Motor neuron (in vitro differentiated cells): ENCODE measurements around the gene ARAP3. TPM values are rescaled to one million over a fixed set of nuclear protein-coding genes. Genes with fewer than 3 reads are reported as not detected.

Experiments
- ATAC-seq, 8 experiments: fragments of 200-7000 bp; cut with Tn5 transposase; replicated peaks in 6 of 8; 2 replicates each; pipeline ENCODE4 v1.8.0; 2021; ENCODE audit warnings: mild to moderate bottlenecking in 8 of 8, moderate library complexity in 8 of 8
- H3K27ac ChIP-seq, 2 donors: fragments of 250-450 bp; sonication (Bioruptor Pico); 2 replicates each; pipeline ENCODE4 v1.9.0; 2021; ENCODE audit warnings: antibody characterized with exemption in 2 of 2, mild to moderate bottlenecking in 2 of 2, moderate library complexity in 1 of 2
- H3K4me1 ChIP-seq, 2 donors: fragments of 250-450 bp; sonication (Bioruptor Pico); replicated peaks in 1 of 2; 2 replicates each; pipeline ENCODE4 v1.6.1; 2021; ENCODE audit warnings: antibody characterized with exemption in 2 of 2, mild to moderate bottlenecking in 2 of 2, moderate library complexity in 1 of 2
- H3K4me3 ChIP-seq, 5 donors: fragments of 250-450 bp; sonication (Bioruptor Pico); 2 replicates each; pipeline ENCODE4 v1.9.0; 2021; ENCODE audit warnings: antibody characterized with exemption in 5 of 5, mild to moderate bottlenecking in 5 of 5, moderate library complexity in 4 of 5
- WGBS, 10 experiments: fragments of 450-650 bp; shearing (Covaris generic); methylation state at CpG; one replicate each; pipeline ENCODE4 v1.0.0; 2022; 5-methylcytosine and 5-hydroxymethylcytosine counted together
- in situ Hi-C, 9 experiments: fragments of 400-800 bp; cut with MboI; loops; one replicate each; pipeline ENCODE4 v1.15.0; 2021; ENCODE audit warnings: low sequenced_read_pairs in 9 of 9, low pct_unique_long_range_greater_than_20kb in 2 of 9; ENCODE audit not compliant: unreplicated experiment in 9 of 9
- total RNA-seq, 8 experiments: library from RNA; unstranded; fragments of 300-600 nt; gene quantifications; 2 replicates each; pipeline versions ENCODE4 v1.2.3 to v1.2.4, GENCODE V29; 2022

Gene ARAP3
- total RNA-seq, 8 experiments from 2014 or later: 0.58 to 5.6 (median 2.7) TPM

DNA sequence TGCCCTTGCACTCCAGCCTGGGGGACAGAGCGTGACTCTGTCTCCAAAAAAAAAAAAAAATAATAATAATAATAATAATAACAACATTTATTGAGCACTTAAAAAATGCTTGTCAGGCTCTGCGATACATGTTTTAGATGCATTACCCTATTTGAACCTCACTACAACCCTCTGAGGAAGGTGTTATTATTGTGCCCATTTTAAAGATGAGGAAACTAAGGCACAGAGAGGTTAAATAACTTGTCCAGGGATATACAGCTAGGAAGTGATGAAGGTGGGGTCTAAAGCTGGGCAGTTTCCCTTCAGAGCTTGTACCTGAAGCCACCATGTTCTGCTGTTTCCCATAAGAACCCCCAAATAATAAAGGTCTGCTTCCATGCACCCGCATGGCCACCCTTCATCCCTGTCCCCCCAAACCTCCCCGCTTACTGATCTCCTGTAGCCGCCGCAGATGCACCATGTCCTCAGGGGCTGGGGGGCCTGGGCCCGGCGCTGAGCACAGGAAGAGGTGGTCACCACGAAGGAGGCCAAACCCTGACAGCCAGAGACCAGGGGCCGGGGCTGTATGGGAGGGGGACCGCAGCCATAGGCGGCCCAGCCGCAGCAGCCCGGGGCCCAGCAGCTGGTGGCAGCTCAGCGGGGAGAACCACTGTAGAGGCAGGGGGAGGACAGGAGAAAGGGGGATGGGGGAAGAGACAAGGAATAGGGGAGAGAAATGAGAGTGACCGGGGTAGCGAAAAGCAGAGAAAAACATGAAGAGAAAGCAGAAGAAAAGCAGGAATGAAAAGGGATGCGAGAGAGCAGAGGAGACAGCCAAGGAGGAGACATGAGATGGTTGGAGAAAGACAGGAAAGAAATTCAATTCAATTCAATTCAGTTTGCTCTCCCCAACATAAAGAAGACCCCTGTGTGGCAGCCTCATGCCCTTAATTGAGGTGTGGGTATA, 15.8 kb downstream of the ARAP3 start:
- Histone ChIP-seq H3K4me1 (no peaks in the 10 kb centered on the region), H3K4me3 (no peak overlapping the region), H3K27ac (no peak overlapping the region)
- no peak for ATAC-seq
- in situ Hi-C loops: loop anchor here in 1 of 9 experiments (25.0 kb wide), 1 partner anchor 471 kb away; no protein-coding TSS in a partner anchor
- 73 to 100% (median 94%) methylated on average over 2 to 6 of the region's 18 CpGs; no CpG with 5 or more reads in 1 of the 10 experiments for WGBS, 10 experiments

DNA sequence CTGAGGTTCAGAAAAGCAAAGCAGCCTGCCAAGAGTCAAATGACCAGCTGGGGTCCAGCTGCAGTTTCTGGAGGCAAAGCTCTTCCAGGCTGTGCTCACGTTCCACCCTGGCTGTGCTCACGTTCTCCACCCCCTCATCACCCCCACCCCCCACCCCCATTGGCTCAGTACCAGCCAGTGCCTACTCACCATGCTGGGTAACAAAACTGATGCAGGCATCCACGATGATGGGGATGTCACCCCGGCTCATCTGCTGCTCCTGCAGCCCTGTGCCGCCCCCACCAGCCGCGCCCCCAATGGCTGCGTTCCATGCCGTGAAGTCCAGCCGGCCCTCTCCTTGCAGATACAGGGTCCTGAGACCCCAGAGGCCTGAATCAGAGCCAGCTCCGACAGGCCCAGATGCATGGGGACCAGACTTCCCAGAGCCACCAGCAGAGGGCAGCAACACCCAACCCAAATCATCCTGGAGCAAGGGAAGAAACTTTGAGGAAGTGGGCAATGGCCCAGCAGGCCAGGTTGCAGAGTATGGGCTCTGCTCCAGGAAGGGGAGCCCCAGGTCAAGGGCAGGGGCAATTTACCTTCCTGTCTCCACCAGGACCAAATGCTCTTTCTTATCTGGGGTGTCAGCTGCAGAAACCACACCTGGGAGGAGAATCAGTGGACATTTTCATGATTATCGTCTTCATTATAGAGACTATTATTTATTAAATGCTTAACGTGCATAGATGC, 17.1 kb downstream of the ARAP3 start:
- Histone ChIP-seq H3K27ac (no peak overlapping the region), H3K4me1 (no peaks in the 10 kb centered on the region), H3K4me3 (no peak overlapping the region)
- in situ Hi-C loops: loop anchor here in 1 of 9 experiments (25.0 kb wide), 1 partner anchor 472 kb away; no protein-coding TSS in a partner anchor
- ATAC-seq: peak; percentile 80 to 99 (median 90)
- WGBS, 10 experiments: 0 to 100% (median 64%) methylated on average over 1 to 5 of the region's 13 CpGs; no CpG with 5 or more reads in 1 of the 10 experiments

DNA sequence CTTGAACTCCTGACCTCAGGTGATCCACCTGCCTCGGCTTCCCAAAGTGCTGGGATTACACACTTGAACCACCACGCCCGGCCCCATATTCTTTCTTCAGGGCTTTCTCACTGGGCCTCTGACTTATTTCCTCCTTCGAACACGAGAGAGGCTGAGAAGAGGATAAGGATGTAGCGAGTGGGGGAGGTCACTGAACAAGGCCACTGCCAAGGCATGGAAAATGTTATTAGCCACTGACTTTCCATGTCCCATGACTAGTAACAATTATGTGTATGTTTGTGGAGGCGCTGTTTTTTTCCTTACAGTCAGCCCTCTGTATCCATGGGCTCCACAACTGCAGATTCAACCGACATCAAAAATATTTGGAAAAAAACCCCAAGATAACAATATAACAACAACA, 18.5 kb downstream of the ARAP3 start:
- Histone ChIP-seq H3K4me3 (no peak overlapping the region), H3K27ac (no peak overlapping the region), H3K4me1 (no peaks in the 10 kb centered on the region)
- no peak for ATAC-seq
- WGBS, 10 experiments: 75 to 97% (median 89%) methylated on average over 1 to 8 of the region's 8 CpGs; no CpG with 5 or more reads in 1 of the 10 experiments
- in situ Hi-C loops: loop anchor here in 1 of 9 experiments (25.0 kb wide), 1 partner anchor 474 kb away; no protein-coding TSS in a partner anchor

DNA sequence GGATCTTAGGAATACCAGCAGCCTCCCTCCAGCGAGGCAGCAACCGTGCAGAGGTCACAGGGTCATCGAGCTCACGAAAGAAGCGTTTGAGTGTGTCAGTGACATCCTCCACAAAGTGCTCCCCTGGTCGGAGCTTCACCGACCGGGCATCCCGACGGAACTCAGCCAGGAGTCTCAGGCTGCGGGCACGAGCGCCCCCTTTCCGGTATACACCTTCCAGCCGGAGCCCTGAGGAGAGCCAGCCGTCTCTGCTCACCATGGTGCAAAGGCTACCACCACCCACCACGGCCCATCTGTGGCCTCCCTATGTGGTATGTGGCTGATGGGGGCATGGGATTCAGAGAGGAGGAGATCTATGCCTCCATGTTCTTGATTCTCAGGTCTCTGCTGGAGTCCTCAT, 20.0 kb downstream of the ARAP3 start:
- 75 to 90% methylated on average over 2 to 8 of the region's 17 CpGs; no CpG with 5 or more reads in 8 of the 10 experiments for WGBS, 10 experiments
- H3K4me3 ChIP-seq: no peak overlapping the region
- in situ Hi-C loops: loop anchor here in 1 of 9 experiments (25.0 kb wide), 1 partner anchor 475 kb away; no protein-coding TSS in a partner anchor
- no peaks in the 10 kb centered on the region for H3K4me1 ChIP-seq
- no peak overlapping the region for H3K27ac ChIP-seq
- ATAC-seq: no peak

DNA sequence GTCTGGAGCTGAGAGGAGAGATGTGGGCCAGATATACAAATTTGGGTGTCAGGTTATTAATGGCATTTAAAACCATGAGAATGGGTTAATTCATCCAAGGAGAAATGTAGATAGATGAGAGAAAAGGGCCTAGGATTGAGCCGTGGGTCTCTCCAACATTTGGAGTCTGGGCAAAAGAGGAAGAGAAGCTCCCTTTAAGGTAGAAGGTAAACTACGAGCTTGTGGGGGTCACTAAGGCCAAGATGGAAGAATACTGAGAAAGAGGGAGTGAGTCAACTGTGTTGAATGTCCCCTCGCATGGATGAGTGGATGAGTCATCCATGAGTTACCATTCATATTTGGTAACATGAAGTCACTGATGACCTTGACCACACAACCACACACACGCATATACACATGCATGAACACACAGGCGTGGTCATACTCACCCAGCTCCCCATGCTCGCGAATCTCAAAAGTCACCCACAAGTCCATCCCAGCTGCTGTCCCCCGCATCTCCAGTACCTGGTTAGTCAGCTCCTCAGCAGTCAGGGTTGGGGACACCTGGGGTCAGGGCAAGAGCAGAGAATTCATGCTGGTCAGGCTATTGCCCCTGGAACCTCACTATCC, 24.0 kb downstream of the ARAP3 start:
- 0 to 96% (median 71%) methylated on average over 1 to 5 of the region's 8 CpGs; no CpG with 5 or more reads in 1 of the 10 experiments for WGBS, 10 experiments
- in situ Hi-C loops: loop anchor here in 1 of 9 experiments (25.0 kb wide), 1 partner anchor 479 kb away; no protein-coding TSS in a partner anchor
- ATAC-seq: peak in 7 of 8 experiments; percentile 78 to 88 (median 86)
- H3K4me1 ChIP-seq: no peaks in the 10 kb centered on the region
- H3K4me3 ChIP-seq: no peak overlapping the region
- H3K27ac ChIP-seq: peak overlapping the region in 1 of 2 donors; percentile 53

DNA sequence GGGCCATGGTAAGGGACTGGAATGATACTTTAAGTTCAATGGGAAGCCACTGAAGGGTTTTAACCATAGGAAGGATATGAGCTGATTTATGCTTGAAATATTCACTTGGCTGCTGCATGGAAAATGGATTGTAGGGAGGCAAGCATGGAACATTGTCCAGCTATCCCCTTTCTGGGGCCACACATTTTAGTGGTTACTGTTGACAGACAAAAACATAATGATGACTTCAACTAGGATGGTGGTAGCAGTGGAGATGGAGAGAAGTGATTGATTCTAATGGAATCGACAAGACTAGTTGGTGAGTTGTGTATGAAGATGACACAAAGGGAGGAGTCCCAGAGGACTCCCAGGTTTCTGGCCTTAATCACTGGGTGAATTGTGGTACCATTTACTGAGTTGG, 24.6 kb downstream of the ARAP3 start:
- Histone ChIP-seq H3K4me1 (no peaks in the 10 kb centered on the region), H3K4me3 (no peak overlapping the region), H3K27ac (no peak overlapping the region)
- ATAC-seq: no peak
- in situ Hi-C loops: loop anchor here in 1 of 9 experiments (25.0 kb wide), 1 partner anchor 480 kb away; no protein-coding TSS in a partner anchor
- WGBS, 10 experiments: 56 to 100% (median 76%) methylated on average over 1 of the region's 1 CpG; no CpG with 5 or more reads in 4 of the 10 experiments

DNA sequence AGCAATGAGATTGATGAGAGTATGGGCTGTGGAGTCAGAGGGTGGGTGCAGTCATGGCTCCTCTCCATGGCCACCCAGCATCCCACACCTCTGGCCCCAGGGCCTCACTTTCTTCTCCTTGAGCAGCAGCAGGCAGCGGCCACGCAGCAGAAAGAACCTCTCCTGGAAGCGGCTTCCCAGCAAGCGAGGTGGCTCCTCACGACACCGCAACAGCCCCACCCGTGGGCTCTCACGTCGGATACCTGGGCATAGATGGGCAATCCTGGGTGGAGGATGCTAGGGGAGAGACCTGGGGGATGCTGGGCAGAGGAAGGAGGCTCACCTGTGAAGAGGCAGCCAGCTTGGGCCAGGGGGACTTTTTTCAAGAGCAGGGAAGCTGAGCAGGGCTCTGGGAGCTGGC, 25.6 kb downstream of the ARAP3 start:
- no peak overlapping the region for H3K4me3 ChIP-seq
- ATAC-seq: no peak
- in situ Hi-C loops: loop anchor here in 1 of 9 experiments (25.0 kb wide), 1 partner anchor 481 kb away; no protein-coding TSS in a partner anchor
- no peaks in the 10 kb centered on the region for H3K4me1 ChIP-seq
- WGBS, 10 experiments: 100% methylated on average over 1 to 2 of the region's 9 CpGs; no CpG with 5 or more reads in 7 of the 10 experiments
- H3K27ac ChIP-seq: no peak overlapping the region

DNA sequence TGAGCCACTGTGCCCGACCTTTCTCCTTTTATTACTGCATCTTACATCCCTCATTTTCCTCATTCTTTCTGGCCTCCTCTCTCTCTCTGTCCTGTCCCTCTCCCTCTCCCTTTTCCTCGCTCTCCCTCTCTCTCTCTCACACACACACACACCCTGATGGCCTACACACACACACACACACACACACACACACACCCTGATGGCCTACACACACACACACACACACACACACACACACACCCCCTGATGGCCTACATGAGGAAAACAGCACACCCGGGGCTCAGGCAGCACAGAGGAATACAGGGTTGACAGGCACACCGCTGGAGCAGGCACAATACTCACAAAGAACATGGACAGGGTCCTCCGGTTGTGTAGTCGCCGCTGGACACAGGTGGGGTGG, 27.0 kb downstream of the ARAP3 start:
- peaks cover 0 to 5% of the 10 kb centered on the region in 2 donors for H3K4me1 ChIP-seq
- in situ Hi-C loops: loop anchor here in 1 of 9 experiments (25.0 kb wide), 1 partner anchor 482 kb away; no protein-coding TSS in a partner anchor
- no peak overlapping the region for H3K4me3 ChIP-seq
- H3K27ac ChIP-seq: no peak overlapping the region
- no peak for ATAC-seq
- WGBS, 10 experiments: 29 to 86% (median 68%) methylated on average over 1 to 3 of the region's 7 CpGs; no CpG with 5 or more reads in 2 of the 10 experiments

DNA sequence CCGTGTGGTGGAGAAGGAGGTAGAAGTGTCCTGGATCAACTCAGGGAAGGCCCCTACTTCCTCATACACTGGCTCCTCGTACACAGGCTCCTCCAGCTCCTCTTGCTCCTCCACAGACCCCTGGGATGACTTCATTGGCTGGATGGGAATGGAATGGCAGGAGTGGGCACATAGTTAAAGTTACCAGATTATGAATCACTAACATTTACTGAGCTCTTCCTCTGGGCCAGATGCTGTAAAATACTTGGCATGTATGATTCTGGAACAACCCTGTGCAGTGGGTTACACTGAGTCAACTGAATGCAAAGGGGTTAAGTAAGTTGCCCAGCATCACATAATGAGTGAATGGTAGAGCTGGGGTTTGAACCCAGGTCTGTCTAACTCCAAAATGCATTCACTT, 27.7 kb downstream of the ARAP3 start:
- in situ Hi-C loops: loop anchor here in 1 of 9 experiments (25.0 kb wide), 1 partner anchor 483 kb away; no protein-coding TSS in a partner anchor

DNA sequence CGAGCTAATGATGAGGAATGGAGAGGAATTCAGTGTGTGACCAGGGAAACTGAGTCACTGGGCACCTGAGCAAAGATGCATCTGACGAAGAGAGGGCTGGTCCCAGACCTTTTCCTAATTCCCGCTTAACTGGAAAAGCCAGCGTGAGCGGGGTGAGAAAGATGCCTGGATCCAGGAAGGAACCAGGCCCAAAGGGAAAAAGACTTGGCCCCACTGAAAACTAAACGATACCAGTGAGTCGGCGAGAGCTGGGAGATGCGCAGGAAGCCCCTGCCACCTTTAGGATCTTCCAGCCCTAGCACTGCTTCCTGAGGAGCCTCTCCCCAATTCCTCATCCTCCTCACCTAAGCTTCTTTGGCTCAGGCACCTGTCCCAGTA, 30.3 kb downstream of the ARAP3 start:
- Histone ChIP-seq H3K4me3 (peak overlapping the region; percentile 45 to 57 (median 55)), H3K4me1 (peaks cover 0 to 13% of the 10 kb centered on the region in 2 donors), H3K27ac (no peak overlapping the region)
- WGBS, 10 experiments: 30 to 100% (median 80%) methylated on average over 2 to 5 of the region's 9 CpGs; no CpG with 5 or more reads in 4 of the 10 experiments
- peak in 5 of 8 experiments; percentile 2 to 12 (median 8) for ATAC-seq
- in situ Hi-C loops: loop anchor here in 1 of 9 experiments (25.0 kb wide), 1 partner anchor 486 kb away; no protein-coding TSS in a partner anchor

More for the DNA sequence above, 27.7 kb downstream of the ARAP3 start:
- ATAC-seq: no peak
- H3K27ac ChIP-seq: no peak overlapping the region
- WGBS, 10 experiments: 57 to 71% (median 61%) methylated on average over 1 to 2 of the region's 2 CpGs; no CpG with 5 or more reads in 7 of the 10 experiments
- H3K4me3 ChIP-seq: no peak overlapping the region
- peaks cover 0 to 11% of the 10 kb centered on the region in 2 donors for H3K4me1 ChIP-seq

DNA sequence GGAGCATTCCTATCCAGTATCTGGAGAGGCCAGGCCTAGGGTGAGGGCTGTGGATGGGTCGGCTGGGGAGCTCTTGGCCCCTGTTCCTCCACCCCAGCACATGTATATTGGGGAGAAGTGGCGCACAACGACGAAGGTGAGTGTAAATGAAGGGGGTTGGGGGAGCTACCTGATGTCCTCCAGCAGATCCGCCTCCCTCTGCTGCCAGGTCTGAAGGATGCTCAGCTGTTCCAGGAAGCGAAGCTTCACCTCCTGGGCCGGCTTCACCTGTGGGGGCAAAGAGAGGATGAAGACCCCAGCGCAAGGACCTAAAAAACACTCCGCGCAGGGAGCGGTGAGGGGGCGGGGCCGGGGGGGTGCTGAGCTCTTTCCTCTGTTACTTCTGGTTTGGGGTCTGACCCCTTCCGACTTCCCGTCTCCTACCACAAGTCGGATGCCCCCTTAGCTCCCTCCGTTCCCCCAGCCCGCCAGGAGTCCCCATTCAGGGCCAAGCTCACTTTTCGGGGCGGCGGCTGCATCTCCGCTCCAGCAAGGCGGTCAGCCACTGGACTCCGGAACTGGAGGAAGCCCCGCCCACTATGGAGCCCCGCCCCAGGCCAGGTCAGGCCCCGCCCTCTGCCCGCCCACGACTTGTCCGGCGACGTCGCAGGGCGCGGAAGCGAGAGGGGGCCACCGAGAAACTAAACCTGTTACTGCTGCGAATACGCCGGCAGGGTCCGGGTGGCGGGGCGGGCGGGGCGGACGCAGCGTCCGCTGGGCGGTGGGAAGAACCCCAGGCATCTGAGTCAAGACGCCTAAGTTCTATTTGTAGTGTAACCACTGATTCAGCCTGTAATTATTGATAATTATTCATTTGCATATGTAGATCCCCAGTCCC, 30.9 kb downstream of the ARAP3 start, which contains the start of gene FCHSD1:
FCHSD1 (minus strand) TSS at position 568 of the 877 bp plus-strand sequence; CDS start at position 518, 50 bp downstream.
- H3K4me1 ChIP-seq: peaks cover 0 to 13% of the 10 kb centered on the region in 2 donors
- ATAC-seq: peak; percentile 88 to 98 (median 92)
- in situ Hi-C loops: loop anchor here in 1 of 9 experiments (25.0 kb wide), 1 partner anchor 486 kb away; no protein-coding TSS in a partner anchor
- WGBS, 10 experiments: 0% methylated on average over 1 of the region's 50 CpGs; no CpG with 5 or more reads in 9 of the 10 experiments
- peak within 1 kb of the TSS; percentile 45 to 57 (median 55) for H3K4me3 ChIP-seq
- no peak within 1 kb of the TSS for H3K27ac ChIP-seq
